PFSK-1 (cell line): ENCODE results near the gene PPIL4.

ENCODE experiments used
- FOXP2 ChIP-seq: optimal IDR thresholded peaks from 2 replicates; pipeline ENCODE3; 2011; ENCODE audit warnings: borderline replicate concordance, control low read depth, inconsistent platforms; ENCODE audit not compliant: insufficient read depth; ENCODE audit errors: extremely low read length, extremely low read depth
- POLR2AphosphoS5 ChIP-seq: IDR thresholded peaks from 2 replicates; pipeline ENCODE4 v1.6.1; 2012; ENCODE audit warnings: low read depth, mild to moderate bottlenecking, control low read depth, low read length, moderate library complexity
- REST ChIP-seq, 2 experiments: IDR thresholded peaks; 2 replicates each; pipeline versions ENCODE4 v1.6.1 to v1.8.0; 2011 to 2012; ENCODE audit warnings: low read depth in 2 of 2, low read length in 2 of 2, control low read depth in 1 of 2, inconsistent platforms in 1 of 2, mild to moderate bottlenecking in 1 of 2, moderate library complexity in 1 of 2; ENCODE audit not compliant: insufficient read depth in 1 of 2
- SIN3A ChIP-seq: IDR thresholded peaks from 2 replicates; pipeline ENCODE4 v1.6.1; 2012; ENCODE audit warnings: mild to moderate bottlenecking, low read length, moderate library complexity, borderline replicate concordance; ENCODE audit not compliant: insufficient read depth
- TAF1 ChIP-seq: IDR thresholded peaks from 2 replicates; pipeline ENCODE4 v1.6.1; 2012; ENCODE audit warnings: low read length, control low read depth, borderline replicate concordance; ENCODE audit not compliant: insufficient read depth

The PPIL4 gene

GRCh38 chr6:149456311-149457021 is 89.4 kb downstream of the PPIL4 start:
- TF ChIP-seq SIN3A (no peak), TAF1 (no peak), REST (IDR thresholded peaks at IDR 0.05; ENCODE audit: insufficient read depth in 1 of 2, low read depth in 2 of 2, low read length in 2 of 2) (no peak), POLR2AphosphoS5 (no peak), FOXP2 (no peak)

GRCh38 chr6:149455031-149455732 is 90.7 kb downstream of the PPIL4 start:
- no peak for TF ChIP-seq SIN3A
